ENCODE data around the gene FEV. TPM values are rescaled to one million over a fixed set of nuclear protein-coding genes. Genes with fewer than 3 reads are reported as not detected.

Gene FEV
- total RNA-seq, 1 experiment from 2014 or later: not detected

- DNase-seq (ENCODE audit: low read depth): no peak
These were observed 32.4 kb upstream of the FEV start for GRCh38 chr2:219017201-219017931.

- no peak for DNase-seq (ENCODE audit: low read depth)
These were observed 31.7 kb upstream of the FEV start for GRCh38 chr2:219016721-219017120.

GRCh38 chr2:219010873-219011272 lies 25.9 kb upstream of the FEV start:
- no peak for DNase-seq (ENCODE audit: low read depth)

- peak; percentile 32 for DNase-seq (ENCODE audit: low read depth)
These were observed 25.3 kb upstream of the FEV start for GRCh38 chr2:219010162-219010756.

GRCh38 chr2:219009294-219009693 lies 24.3 kb upstream of the FEV start:
- DNase-seq (ENCODE audit: low read depth): no peak

GRCh38 chr2:219003979-219004378 lies 19.0 kb upstream of the FEV start:
- no peak for DNase-seq (ENCODE audit: low read depth)

- no peak for DNase-seq (ENCODE audit: low read depth)
These were observed 18.3 kb upstream of the FEV start for GRCh38 chr2:219003267-219003634.

- peak; percentile 13 for DNase-seq (ENCODE audit: low read depth)
These were observed 17.6 kb upstream of the FEV start for GRCh38 chr2:219002395-219003266.

- peak; percentile 15 for DNase-seq (ENCODE audit: low read depth)
These were observed 16.8 kb upstream of the FEV start for GRCh38 chr2:219001577-219002394.

GRCh38 chr2:219001100-219001576 lies 16.2 kb upstream of the FEV start:
- no peak for DNase-seq (ENCODE audit: low read depth)

GRCh38 chr2:219000569-219000960 lies 15.6 kb upstream of the FEV start:
- DNase-seq (ENCODE audit: low read depth): no peak

GRCh38 chr2:218999881-219000568 lies 15.0 kb upstream of the FEV start:
- DNase-seq (ENCODE audit: low read depth): no peak

- no peak for DNase-seq (ENCODE audit: low read depth)
These were observed 14.3 kb upstream of the FEV start for GRCh38 chr2:218999021-218999880.

- no peak for DNase-seq (ENCODE audit: low read depth)
These were observed 13.5 kb upstream of the FEV start for GRCh38 chr2:218998414-218999002.

- DNase-seq (ENCODE audit: low read depth): no peak
These were observed 12.7 kb upstream of the FEV start for GRCh38 chr2:218997731-218998130.

- no peak for DNase-seq (ENCODE audit: low read depth)
These were observed 12.0 kb upstream of the FEV start for GRCh38 chr2:218996937-218997336.

GRCh38 chr2:218995972-218996711 lies 11.2 kb upstream of the FEV start:
- DNase-seq (ENCODE audit: low read depth): peak; percentile 68

- no peak for DNase-seq (ENCODE audit: low read depth)
These were observed 10.6 kb upstream of the FEV start for GRCh38 chr2:218995561-218995960.

Measured in M059J (cell line).